Testis (tissue), 2 donors: ENCODE results near the gene PLXDC2.

Experiments
- POLR2A ChIP-seq: fragments of 450-650 bp; IDR thresholded peaks from one replicate; pipeline ENCODE4 v1.6.1; 2017; ENCODE audit warnings: antibody characterized with exemption, mild to moderate bottlenecking, moderate library complexity
- TF ChIP-seq, protein P1 (sequence below), 3 experiments: fragments of 450-650 bp in 2 of 3; fragments of 200-600 bp in 1 of 3; sonication (generic) in 1 of 3; IDR thresholded peaks; one replicate each; pipeline ENCODE4 v1.5.1; 2016 to 2019; ENCODE audit warnings: antibody characterized with exemption in 3 of 3, mild to moderate bottlenecking in 2 of 3, moderate library complexity in 1 of 3

GRCh38 chr10:19843487-19843886 is 27.3 kb downstream of the PLXDC2 start:
- TF ChIP-seq, protein P1, sequence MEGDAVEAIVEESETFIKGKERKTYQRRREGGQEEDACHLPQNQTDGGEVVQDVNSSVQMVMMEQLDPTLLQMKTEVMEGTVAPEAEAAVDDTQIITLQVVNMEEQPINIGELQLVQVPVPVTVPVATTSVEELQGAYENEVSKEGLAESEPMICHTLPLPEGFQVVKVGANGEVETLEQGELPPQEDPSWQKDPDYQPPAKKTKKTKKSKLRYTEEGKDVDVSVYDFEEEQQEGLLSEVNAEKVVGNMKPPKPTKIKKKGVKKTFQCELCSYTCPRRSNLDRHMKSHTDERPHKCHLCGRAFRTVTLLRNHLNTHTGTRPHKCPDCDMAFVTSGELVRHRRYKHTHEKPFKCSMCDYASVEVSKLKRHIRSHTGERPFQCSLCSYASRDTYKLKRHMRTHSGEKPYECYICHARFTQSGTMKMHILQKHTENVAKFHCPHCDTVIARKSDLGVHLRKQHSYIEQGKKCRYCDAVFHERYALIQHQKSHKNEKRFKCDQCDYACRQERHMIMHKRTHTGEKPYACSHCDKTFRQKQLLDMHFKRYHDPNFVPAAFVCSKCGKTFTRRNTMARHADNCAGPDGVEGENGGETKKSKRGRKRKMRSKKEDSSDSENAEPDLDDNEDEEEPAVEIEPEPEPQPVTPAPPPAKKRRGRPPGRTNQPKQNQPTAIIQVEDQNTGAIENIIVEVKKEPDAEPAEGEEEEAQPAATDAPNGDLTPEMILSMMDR (IDR thresholded peaks at IDR 0.05): no peak
- TF ChIP-seq POLR2A: no peak
